HCT116 (cell line): ENCODE measurements around the gene SHISAL1. TPM values are rescaled to one million over a fixed set of nuclear protein-coding genes. Genes with fewer than 3 reads are reported as not detected.

Source experiments
- ATAC-seq: fragments of 200-7000 bp; cut with Tn5 transposase; 2 replicates; pipeline ENCODE4 v1.9.1; 2020; ENCODE audit warnings: mild to moderate bottlenecking, moderate library complexity
- BruUV-seq: library from RNA; stranded (reverse); fragments of 400-500 nt; replicated peaks from 2 replicates; lab custom pipeline; 2021; lab: Mats Ljungman, UMichigan
- CTCF ChIA-PET: fragments of 300-600 bp; sonication (Branson Sonifier 250); formaldehyde crosslinking; loops from one replicate; lab custom pipeline; 2021; ENCODE audit warnings: antibody characterized with exemption; lab: Charles Lee
- POLR2A ChIA-PET: fragments of 300-600, 350-600 bp; sonication (Branson Sonifier 250); formaldehyde crosslinking; loops from one replicate; lab custom pipeline; 2021; ENCODE audit warnings: antibody characterized with exemption; lab: Charles Lee
- RAD21 ChIA-PET, 2 experiments: fragments of 300-600 bp; sonication (Branson Sonifier 250); formaldehyde crosslinking; loops; one replicate each; lab custom pipeline; 2023; ENCODE audit warnings: low total read pairs in 2 of 2; ENCODE audit not compliant: uncharacterized antibody in 2 of 2, unreplicated experiment in 2 of 2, low non-redundant PET in 1 of 2; lab: Charles Lee
- DNase-seq: peaks from one replicate; pipeline ENCODE4 v3.0.0-alpha.2; 2010; ENCODE audit warnings: low read depth, low spot score
- H2AFZ ChIP-seq: fragments of 200-600 bp; shearing (Covaris generic), sonication (generic); 2 replicates; pipeline ENCODE4 v1.6.1; 2017; ENCODE audit warnings: low read depth, mixed run types, mixed read lengths, antibody characterized with exemption, low read length; ENCODE audit not compliant: poor library complexity, severe bottlenecking
- H3K27ac ChIP-seq: 2 replicates; pipeline ENCODE4 v1.5.1; 2012; ENCODE audit warnings: low read depth, low read length
- H3K27me3 ChIP-seq: fragments of 200-600 bp; sonication (generic); 2 replicates; pipeline ENCODE4 v1.6.1; 2016; ENCODE audit warnings: mixed run types, low read length, mixed read lengths; ENCODE audit not compliant: insufficient read depth
- H3K36me3 ChIP-seq, 2 experiments: fragments of 200-500 bp in 1 of 2; fragments of 200-600 bp in 1 of 2; sonication (Bioruptor generic) in 1 of 2; sonication (generic) in 1 of 2; 2 replicates each; pipeline versions ENCODE4 v1.5.1 to v1.6.1; 2014 to 2016; ENCODE audit warnings: low read length in 2 of 2, inconsistent platforms in 1 of 2, mixed read lengths in 1 of 2, mixed run types in 1 of 2; ENCODE audit not compliant: insufficient read depth in 2 of 2, control insufficient read depth in 1 of 2
- H3K4me1 ChIP-seq, 2 experiments: fragments of 200-600 bp in 1 of 2; sonication (generic) in 1 of 2; 2 replicates each; pipeline versions ENCODE4 v1.5.1 to v1.6.1; 2012 to 2017; ENCODE audit warnings: low read length in 2 of 2, inconsistent platforms in 1 of 2, mild to moderate bottlenecking in 1 of 2, mixed read lengths in 1 of 2, mixed run types in 1 of 2, moderate library complexity in 1 of 2; ENCODE audit not compliant: insufficient read depth in 2 of 2, control insufficient read depth in 1 of 2
- H3K4me2 ChIP-seq: fragments of 200-600 bp; sonication (generic); 2 replicates; pipeline ENCODE4 v1.6.1; 2017; ENCODE audit warnings: mixed run types, low read length, mixed read lengths
- H3K4me3 ChIP-seq, 2 experiments: fragments of 200-600 bp in 1 of 2; sonication (generic) in 1 of 2; replicated peaks in 1 of 2; 2 replicates each; pipeline ENCODE4 v1.5.1; 2011 to 2016; ENCODE audit warnings: low read length in 2 of 2, control low read depth in 1 of 2, low read depth in 1 of 2, mild to moderate bottlenecking in 1 of 2, mixed read lengths in 1 of 2, mixed run types in 1 of 2
- H3K79me2 ChIP-seq: fragments of 200-600 bp; sonication (generic); 2 replicates; pipeline ENCODE4 v1.6.1; 2017; ENCODE audit warnings: mild to moderate bottlenecking, mixed run types, low read length, moderate library complexity, mixed read lengths; ENCODE audit not compliant: insufficient read depth
- H3K9ac ChIP-seq: fragments of 200-600 bp; sonication (generic); 2 replicates; pipeline ENCODE4 v1.6.1; 2016; ENCODE audit warnings: low read length, mixed read lengths
- H3K9me2 ChIP-seq: fragments of 200-600 bp; sonication (generic), shearing (Covaris generic); 2 replicates; pipeline ENCODE4 v1.6.1; 2017; ENCODE audit warnings: mixed run types, mild to moderate bottlenecking, moderate library complexity; ENCODE audit not compliant: insufficient read depth
- H3K9me3 ChIP-seq, 2 experiments: fragments of 200-500 bp in 1 of 2; fragments of 200-600 bp in 1 of 2; sonication (Bioruptor generic) in 1 of 2; sonication (generic) in 1 of 2; 2 replicates each; pipeline ENCODE4 v1.6.1; 2014 to 2017; ENCODE audit warnings: low read length in 2 of 2, mixed read lengths in 2 of 2, inconsistent platforms in 1 of 2, low read depth in 1 of 2, mild to moderate bottlenecking in 1 of 2, mixed run types in 1 of 2, moderate library complexity in 1 of 2; ENCODE audit not compliant: control insufficient read depth in 1 of 2, insufficient read depth in 1 of 2
- H4K20me1 ChIP-seq: fragments of 200-600 bp; sonication (generic), shearing (Covaris generic); 2 replicates; pipeline ENCODE4 v1.6.1; 2017; ENCODE audit warnings: mixed run types, mild to moderate bottlenecking, moderate library complexity; ENCODE audit not compliant: insufficient read depth
- CBX3 ChIP-seq: IDR thresholded peaks from 2 replicates; pipeline ENCODE4 v1.6.1; 2012; ENCODE audit warnings: low read depth
- CEBPB ChIP-seq: IDR thresholded peaks from 2 replicates; pipeline ENCODE4 v1.6.1; 2012; ENCODE audit warnings: low read depth
- EGR1 ChIP-seq: IDR thresholded peaks from 2 replicates; pipeline ENCODE4 v1.6.1; 2012; ENCODE audit warnings: low read depth
- EZH2 ChIP-seq: fragments of 200-600 bp; sonication (generic); IDR thresholded peaks from 2 replicates; pipeline ENCODE4 v1.6.1; 2017; ENCODE audit warnings: antibody characterized with exemption, mixed run types
- EZH2phosphoT487 ChIP-seq: fragments of 200-600 bp; IDR thresholded peaks from 2 replicates; pipeline ENCODE4 v1.6.1; 2018; ENCODE audit warnings: antibody characterized with exemption, borderline replicate concordance
- FOSL1 ChIP-seq: IDR thresholded peaks from 2 replicates; pipeline ENCODE4 v1.6.1; 2012; ENCODE audit warnings: low read depth
- JUND ChIP-seq: IDR thresholded peaks from 2 replicates; pipeline ENCODE4 v1.6.1; 2012
- POLR2A ChIP-seq: IDR thresholded peaks from 2 replicates; pipeline ENCODE4 v1.7.0; 2011; ENCODE audit warnings: borderline replicate concordance; ENCODE audit not compliant: insufficient read depth, insufficient read length; ENCODE audit errors: extremely low read depth
- POLR2AphosphoS5 ChIP-seq: IDR thresholded peaks from 2 replicates; pipeline ENCODE4 v1.6.1; 2011; ENCODE audit warnings: mild to moderate bottlenecking, low read depth, low read length, moderate library complexity
- SP1 ChIP-seq: IDR thresholded peaks from 2 replicates; pipeline ENCODE4 v1.6.1; 2012; ENCODE audit warnings: low read depth
- TCF7L2 ChIP-seq: IDR thresholded peaks from 2 replicates; pipeline ENCODE4 v1.7.0; 2011; ENCODE audit warnings: borderline replicate concordance, inconsistent platforms; ENCODE audit not compliant: insufficient read depth, insufficient read length; ENCODE audit errors: extremely low read depth
- YY1 ChIP-seq: IDR thresholded peaks from 2 replicates; pipeline ENCODE4 v1.6.1; 2011; ENCODE audit warnings: low read length, low read depth, moderate library complexity, mild to moderate bottlenecking; ENCODE audit not compliant: insufficient replicate concordance; ENCODE audit errors: extremely low read depth
- ZFX ChIP-seq: fragments of 450-650 bp; IDR thresholded peaks from 2 replicates; pipeline ENCODE4 v1.6.1; 2017
- intact Hi-C: fragments of 100-400 bp; cut with micrococcal nuclease; formaldehyde crosslinking; loops from 2 replicates; pipeline ENCODE4 v1.10.0; 2022
- total RNA-seq: library from RNA; stranded (reverse); gene quantifications from one replicate; pipeline ENCODE4 v1.2.1, GENCODE V29; 2021; ENCODE audit not compliant: unreplicated experiment
- TF ChIP-seq, protein P1 (sequence below): IDR thresholded peaks from 2 replicates; pipeline ENCODE4 v1.6.1; 2012; ENCODE audit warnings: low read depth
- TF ChIP-seq, protein P2 (sequence below): IDR thresholded peaks from 2 replicates; pipeline ENCODE4 v1.6.1; 2011; ENCODE audit warnings: mild to moderate bottlenecking, low read length, moderate library complexity; ENCODE audit not compliant: insufficient replicate concordance; ENCODE audit errors: extremely low read depth
- TF ChIP-seq, protein P3 (sequence below): IDR thresholded peaks from 2 replicates; pipeline ENCODE4 v1.6.1; 2012
- TF ChIP-seq, protein P4 (sequence below): IDR thresholded peaks from 2 replicates; pipeline ENCODE4 v1.6.1; 2012
- TF ChIP-seq, protein P5 (sequence below), 3 experiments: fragments of 200-600 bp in 1 of 3; sonication (generic) in 1 of 3; IDR thresholded peaks in 2 of 3; conservative IDR thresholded peaks in 1 of 3; 2 replicates each; pipeline ENCODE4 v1.5.1; 2012 to 2017; ENCODE audit warnings: low read depth in 2 of 3, low read length in 2 of 3, antibody characterized with exemption in 1 of 3, borderline replicate concordance in 1 of 3, control low read depth in 1 of 3, mild to moderate bottlenecking in 1 of 3, mixed read lengths in 1 of 3, mixed run types in 1 of 3, moderate library complexity in 1 of 3; ENCODE audit not compliant: insufficient read depth in 1 of 3

SHISAL1 gene
- total RNA-seq, 1 experiment from 2014 or later: not detected

DNA sequence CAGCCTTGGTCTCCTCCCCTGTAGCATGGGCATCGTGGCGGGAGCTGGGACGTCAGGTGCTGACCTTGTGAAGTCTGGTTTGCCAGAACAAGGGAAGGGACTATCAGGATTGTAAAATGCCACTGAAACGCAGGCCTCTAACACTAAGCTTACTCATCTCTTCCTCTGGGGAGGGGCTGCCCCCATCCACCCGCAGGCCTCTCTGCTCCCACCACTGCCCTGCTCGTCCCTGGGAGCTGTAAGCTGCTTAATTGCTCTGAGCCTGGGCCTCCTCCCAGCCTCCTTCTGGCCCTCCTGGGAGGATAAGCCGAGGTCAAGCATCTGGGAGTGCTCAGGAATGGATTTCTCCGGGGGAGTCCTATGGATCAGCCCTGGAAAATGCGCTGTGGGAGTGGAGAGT lies 8.4 kb downstream of the SHISAL1 start:
- ChIA-PET RAD21 (no interaction called here), CTCF (no interaction called here), POLR2A (no interaction called here)
- Histone ChIP-seq H3K27ac (no peak overlapping the region), H3K79me2 (no peaks in the 10 kb centered on the region), H3K4me1 (peaks cover 0 to 5% of the 10 kb centered on the region in 2 experiments; a peak in 2 of 4 replicates), H3K9me2 (no peaks in the 10 kb centered on the region), H3K9me3 (no peaks in the 10 kb centered on the region), H3K9ac (no peak overlapping the region), H3K36me3 (no peaks in the 10 kb centered on the region), H3K27me3 (peaks cover 4% of the 10 kb centered on the region; the same call in 1 of the 2 replicates), H2AFZ (no peak overlapping the region), H3K4me2 (no peak overlapping the region), H3K4me3 (no peak overlapping the region), H4K20me1 (no peaks in the 10 kb centered on the region)
- ATAC-seq (no peak), DNase-seq (no peak)
- intact Hi-C loops: no loop called here
- BruUV-seq: no TSS peak
- TF ChIP-seq, protein P1, sequence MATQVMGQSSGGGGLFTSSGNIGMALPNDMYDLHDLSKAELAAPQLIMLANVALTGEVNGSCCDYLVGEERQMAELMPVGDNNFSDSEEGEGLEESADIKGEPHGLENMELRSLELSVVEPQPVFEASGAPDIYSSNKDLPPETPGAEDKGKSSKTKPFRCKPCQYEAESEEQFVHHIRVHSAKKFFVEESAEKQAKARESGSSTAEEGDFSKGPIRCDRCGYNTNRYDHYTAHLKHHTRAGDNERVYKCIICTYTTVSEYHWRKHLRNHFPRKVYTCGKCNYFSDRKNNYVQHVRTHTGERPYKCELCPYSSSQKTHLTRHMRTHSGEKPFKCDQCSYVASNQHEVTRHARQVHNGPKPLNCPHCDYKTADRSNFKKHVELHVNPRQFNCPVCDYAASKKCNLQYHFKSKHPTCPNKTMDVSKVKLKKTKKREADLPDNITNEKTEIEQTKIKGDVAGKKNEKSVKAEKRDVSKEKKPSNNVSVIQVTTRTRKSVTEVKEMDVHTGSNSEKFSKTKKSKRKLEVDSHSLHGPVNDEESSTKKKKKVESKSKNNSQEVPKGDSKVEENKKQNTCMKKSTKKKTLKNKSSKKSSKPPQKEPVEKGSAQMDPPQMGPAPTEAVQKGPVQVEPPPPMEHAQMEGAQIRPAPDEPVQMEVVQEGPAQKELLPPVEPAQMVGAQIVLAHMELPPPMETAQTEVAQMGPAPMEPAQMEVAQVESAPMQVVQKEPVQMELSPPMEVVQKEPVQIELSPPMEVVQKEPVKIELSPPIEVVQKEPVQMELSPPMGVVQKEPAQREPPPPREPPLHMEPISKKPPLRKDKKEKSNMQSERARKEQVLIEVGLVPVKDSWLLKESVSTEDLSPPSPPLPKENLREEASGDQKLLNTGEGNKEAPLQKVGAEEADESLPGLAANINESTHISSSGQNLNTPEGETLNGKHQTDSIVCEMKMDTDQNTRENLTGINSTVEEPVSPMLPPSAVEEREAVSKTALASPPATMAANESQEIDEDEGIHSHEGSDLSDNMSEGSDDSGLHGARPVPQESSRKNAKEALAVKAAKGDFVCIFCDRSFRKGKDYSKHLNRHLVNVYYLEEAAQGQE: no peak
- TF ChIP-seq, protein P2, sequence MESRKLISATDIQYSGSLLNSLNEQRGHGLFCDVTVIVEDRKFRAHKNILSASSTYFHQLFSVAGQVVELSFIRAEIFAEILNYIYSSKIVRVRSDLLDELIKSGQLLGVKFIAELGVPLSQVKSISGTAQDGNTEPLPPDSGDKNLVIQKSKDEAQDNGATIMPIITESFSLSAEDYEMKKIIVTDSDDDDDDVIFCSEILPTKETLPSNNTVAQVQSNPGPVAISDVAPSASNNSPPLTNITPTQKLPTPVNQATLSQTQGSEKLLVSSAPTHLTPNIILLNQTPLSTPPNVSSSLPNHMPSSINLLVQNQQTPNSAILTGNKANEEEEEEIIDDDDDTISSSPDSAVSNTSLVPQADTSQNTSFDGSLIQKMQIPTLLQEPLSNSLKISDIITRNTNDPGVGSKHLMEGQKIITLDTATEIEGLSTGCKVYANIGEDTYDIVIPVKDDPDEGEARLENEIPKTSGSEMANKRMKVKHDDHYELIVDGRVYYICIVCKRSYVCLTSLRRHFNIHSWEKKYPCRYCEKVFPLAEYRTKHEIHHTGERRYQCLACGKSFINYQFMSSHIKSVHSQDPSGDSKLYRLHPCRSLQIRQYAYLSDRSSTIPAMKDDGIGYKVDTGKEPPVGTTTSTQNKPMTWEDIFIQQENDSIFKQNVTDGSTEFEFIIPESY: no peak
- TF ChIP-seq SP1 (no peak), EGR1 (no peak), YY1 (no peak), JUND (no peak), EZH2 (no peak), CEBPB (no peak), POLR2A (no peak), FOSL1 (no peak), CBX3 (no peak), TCF7L2 (no peak), EZH2phosphoT487 (no peak), POLR2AphosphoS5 (no peak), ZFX (no peak)
- TF ChIP-seq, protein P3, sequence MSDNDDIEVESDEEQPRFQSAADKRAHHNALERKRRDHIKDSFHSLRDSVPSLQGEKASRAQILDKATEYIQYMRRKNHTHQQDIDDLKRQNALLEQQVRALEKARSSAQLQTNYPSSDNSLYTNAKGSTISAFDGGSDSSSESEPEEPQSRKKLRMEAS: no peak
- TF ChIP-seq, protein P4, sequence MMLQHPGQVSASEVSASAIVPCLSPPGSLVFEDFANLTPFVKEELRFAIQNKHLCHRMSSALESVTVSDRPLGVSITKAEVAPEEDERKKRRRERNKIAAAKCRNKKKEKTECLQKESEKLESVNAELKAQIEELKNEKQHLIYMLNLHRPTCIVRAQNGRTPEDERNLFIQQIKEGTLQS: no peak
- TF ChIP-seq, protein P5, sequence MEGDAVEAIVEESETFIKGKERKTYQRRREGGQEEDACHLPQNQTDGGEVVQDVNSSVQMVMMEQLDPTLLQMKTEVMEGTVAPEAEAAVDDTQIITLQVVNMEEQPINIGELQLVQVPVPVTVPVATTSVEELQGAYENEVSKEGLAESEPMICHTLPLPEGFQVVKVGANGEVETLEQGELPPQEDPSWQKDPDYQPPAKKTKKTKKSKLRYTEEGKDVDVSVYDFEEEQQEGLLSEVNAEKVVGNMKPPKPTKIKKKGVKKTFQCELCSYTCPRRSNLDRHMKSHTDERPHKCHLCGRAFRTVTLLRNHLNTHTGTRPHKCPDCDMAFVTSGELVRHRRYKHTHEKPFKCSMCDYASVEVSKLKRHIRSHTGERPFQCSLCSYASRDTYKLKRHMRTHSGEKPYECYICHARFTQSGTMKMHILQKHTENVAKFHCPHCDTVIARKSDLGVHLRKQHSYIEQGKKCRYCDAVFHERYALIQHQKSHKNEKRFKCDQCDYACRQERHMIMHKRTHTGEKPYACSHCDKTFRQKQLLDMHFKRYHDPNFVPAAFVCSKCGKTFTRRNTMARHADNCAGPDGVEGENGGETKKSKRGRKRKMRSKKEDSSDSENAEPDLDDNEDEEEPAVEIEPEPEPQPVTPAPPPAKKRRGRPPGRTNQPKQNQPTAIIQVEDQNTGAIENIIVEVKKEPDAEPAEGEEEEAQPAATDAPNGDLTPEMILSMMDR (IDR thresholded peaks at IDR 0.05 in 2 of 3, conservative IDR thresholded peaks at IDR 0.05 in 1 of 3; ENCODE audit: borderline replicate concordance in 1 of 3, insufficient read depth in 1 of 3, low read depth in 2 of 3, low read length in 2 of 3): no peak
